ENCODE data around the gene CD47.

DNA sequence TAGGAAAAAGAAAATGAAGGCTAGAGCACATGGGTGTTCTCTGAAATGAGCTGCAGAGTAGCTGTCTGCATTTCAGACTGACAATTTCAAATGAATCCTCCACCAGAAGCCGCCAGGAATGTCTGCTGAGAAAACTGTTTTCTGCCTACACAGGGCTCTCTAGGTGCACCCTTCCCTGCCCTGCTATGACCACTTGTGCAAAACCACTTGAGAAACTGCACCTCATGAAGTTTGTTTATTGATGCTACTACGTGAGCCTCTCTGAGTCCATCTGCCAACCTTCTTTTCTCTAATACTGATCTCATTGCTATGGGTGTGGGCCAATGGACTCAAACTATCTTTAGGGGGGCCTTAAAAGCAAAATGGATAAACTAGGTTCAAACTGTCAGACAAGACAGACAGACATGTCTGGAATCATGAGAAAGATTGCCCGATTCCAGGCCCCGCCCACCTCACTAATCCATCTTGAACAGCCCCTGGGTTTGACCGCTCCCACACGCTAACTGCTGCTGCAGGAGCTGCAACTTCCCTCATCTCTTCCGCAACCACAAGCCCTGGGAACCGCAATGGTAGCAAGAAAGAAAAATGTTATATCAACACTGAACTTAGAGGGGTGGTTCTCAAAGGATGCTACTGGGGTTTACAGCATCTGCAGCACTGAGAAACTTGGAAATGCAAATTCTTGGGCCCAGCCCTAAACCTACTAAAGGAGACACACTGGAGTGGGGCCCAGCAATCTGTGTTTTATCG is 9.0 kb upstream of the CD47 start:
- TF ChIP-seq, protein P1, sequence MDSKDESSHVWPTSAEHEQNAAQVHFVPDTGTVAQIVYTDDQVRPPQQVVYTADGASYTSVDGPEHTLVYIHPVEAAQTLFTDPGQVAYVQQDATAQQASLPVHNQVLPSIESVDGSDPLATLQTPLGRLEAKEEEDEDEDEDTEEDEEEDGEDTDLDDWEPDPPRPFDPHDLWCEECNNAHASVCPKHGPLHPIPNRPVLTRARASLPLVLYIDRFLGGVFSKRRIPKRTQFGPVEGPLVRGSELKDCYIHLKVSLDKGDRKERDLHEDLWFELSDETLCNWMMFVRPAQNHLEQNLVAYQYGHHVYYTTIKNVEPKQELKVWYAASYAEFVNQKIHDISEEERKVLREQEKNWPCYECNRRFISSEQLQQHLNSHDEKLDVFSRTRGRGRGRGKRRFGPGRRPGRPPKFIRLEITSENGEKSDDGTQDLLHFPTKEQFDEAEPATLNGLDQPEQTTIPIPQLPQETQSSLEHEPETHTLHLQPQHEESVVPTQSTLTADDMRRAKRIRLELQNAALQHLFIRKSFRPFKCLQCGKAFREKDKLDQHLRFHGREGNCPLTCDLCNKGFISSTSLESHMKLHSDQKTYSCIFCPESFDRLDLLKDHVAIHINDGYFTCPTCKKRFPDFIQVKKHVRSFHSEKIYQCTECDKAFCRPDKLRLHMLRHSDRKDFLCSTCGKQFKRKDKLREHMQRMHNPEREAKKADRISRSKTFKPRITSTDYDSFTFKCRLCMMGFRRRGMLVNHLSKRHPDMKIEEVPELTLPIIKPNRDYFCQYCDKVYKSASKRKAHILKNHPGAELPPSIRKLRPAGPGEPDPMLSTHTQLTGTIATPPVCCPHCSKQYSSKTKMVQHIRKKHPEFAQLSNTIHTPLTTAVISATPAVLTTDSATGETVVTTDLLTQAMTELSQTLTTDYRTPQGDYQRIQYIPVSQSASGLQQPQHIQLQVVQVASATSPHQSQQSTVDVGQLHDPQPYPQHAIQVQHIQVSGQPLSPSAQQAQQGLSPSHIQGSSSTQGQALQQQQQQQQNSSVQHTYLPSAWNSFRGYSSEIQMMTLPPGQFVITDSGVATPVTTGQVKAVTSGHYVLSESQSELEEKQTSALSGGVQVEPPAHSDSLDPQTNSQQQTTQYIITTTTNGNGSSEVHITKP (CRISPR knock-in tag; IDR thresholded peaks at IDR 0.05; ENCODE audit: low read depth) = no peak
- TF ChIP-seq NR2F2 (IDR thresholded peaks at IDR 0.05; ENCODE audit: borderline replicate concordance, low read depth) = no peak
- TF ChIP-seq CCAR2 (optimal IDR thresholded peaks at IDR 0.05; ENCODE audit: low read depth, low read length) = no peak
- no peak for TF ChIP-seq ZKSCAN1 (IDR thresholded peaks at IDR 0.05; ENCODE audit: low read length)
- TF ChIP-seq EZH2 (conservative IDR thresholded peaks at IDR 0.05; ENCODE audit: low read depth, low read length) = no peak
- no peak for TF ChIP-seq ZNF556 (CRISPR knock-in tag; IDR thresholded peaks at IDR 0.05; ENCODE audit: borderline replicate concordance)
- TF ChIP-seq, protein P2, sequence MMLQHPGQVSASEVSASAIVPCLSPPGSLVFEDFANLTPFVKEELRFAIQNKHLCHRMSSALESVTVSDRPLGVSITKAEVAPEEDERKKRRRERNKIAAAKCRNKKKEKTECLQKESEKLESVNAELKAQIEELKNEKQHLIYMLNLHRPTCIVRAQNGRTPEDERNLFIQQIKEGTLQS (CRISPR knock-in tag; IDR thresholded peaks at IDR 0.05) = no peak
- no peak for TF ChIP-seq BHLHE40 (IDR thresholded peaks at IDR 0.05; ENCODE audit: low read length)
- TF ChIP-seq HNRNPL (IDR thresholded peaks at IDR 0.05; ENCODE audit: low read depth, low read length) = no peak
- TF ChIP-seq, protein P3, sequence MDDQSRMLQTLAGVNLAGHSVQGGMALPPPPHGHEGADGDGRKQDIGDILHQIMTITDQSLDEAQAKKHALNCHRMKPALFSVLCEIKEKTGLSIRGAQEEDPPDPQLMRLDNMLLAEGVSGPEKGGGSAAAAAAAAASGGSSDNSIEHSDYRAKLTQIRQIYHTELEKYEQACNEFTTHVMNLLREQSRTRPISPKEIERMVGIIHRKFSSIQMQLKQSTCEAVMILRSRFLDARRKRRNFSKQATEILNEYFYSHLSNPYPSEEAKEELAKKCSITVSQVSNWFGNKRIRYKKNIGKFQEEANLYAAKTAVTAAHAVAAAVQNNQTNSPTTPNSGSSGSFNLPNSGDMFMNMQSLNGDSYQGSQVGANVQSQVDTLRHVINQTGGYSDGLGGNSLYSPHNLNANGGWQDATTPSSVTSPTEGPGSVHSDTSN (CRISPR knock-in tag; IDR thresholded peaks at IDR 0.05; ENCODE audit: borderline replicate concordance) = no peak
